AG04449 (cell line): ENCODE measurements around the gene ANO4.
"Not testable (repeated sequence)": the region's sequence is repeated elsewhere in the genome, so short reads cannot be mapped to it uniquely, and the experiment has no call there.

ENCODE experiments used
- CTCF ChIA-PET: fragments of 350-600 bp; formaldehyde crosslinking; extraction: SDS; loops from one replicate; lab custom pipeline; 2021; ENCODE audit warnings: antibody characterized with exemption; lab: Yijun Ruan, JAX
- POLR2A ChIA-PET: fragments of 400-600, 350-600 bp; formaldehyde crosslinking; extraction: SDS; loops from one replicate; lab custom pipeline; 2020; ENCODE audit warnings: antibody characterized with exemption, inconsistent platforms; lab: Yijun Ruan, JAX
- DNase-seq: peaks from one replicate; pipeline ENCODE4 v3.0.0-alpha.2; 2010; ENCODE audit warnings: low read depth, low spot score
- H3K4me3 ChIP-seq: 2 replicates; pipeline ENCODE4 v1.5.1; 2011; ENCODE audit warnings: low read depth, mild to moderate bottlenecking, control low read depth, low read length
- CTCF ChIP-seq: IDR thresholded peaks from one replicate; pipeline ENCODE4 v1.5.1; 2011; ENCODE audit warnings: mild to moderate bottlenecking, moderate library complexity, low read length, control low read depth, inconsistent platforms; ENCODE audit not compliant: insufficient read depth; ENCODE audit errors: missing control alignments

ANO4 gene

GRCh38 chr12:100927826-100928225 lies 133.2 kb downstream of the ANO4 start:
- no peak overlapping the region for H3K4me3 ChIP-seq
- CTCF ChIA-PET: no interaction called here
- POLR2A ChIA-PET: no interaction called here
- no peak for TF ChIP-seq CTCF
- DNase-seq: no peak

GRCh38 chr12:100932571-100932970 lies 138.0 kb downstream of the ANO4 start:
- H3K4me3 ChIP-seq: no peak overlapping the region
- ChIA-PET POLR2A (no interaction called here), CTCF (no interaction called here)
- TF ChIP-seq CTCF: no peak
- no peak for DNase-seq

GRCh38 chr12:100933531-100933930 lies 139.0 kb downstream of the ANO4 start:
- POLR2A ChIA-PET: not testable (repeated sequence)

GRCh38 chr12:100935929-100936328 lies 141.4 kb downstream of the ANO4 start:
- ChIA-PET CTCF (no interaction called here), POLR2A (no interaction called here)
- DNase-seq: no peak
- no peak overlapping the region for H3K4me3 ChIP-seq
- TF ChIP-seq CTCF: no peak

More at GRCh38 chr12:100933531-100933930, 139.0 kb downstream of the ANO4 start:
- H3K4me3 ChIP-seq, CTCF ChIA-PET, DNase-seq: not testable (repeated sequence)

- CTCF ChIA-PET: no interaction called here
- TF ChIP-seq CTCF: no peak
- POLR2A ChIA-PET: no interaction called here
- no peak overlapping the region for H3K4me3 ChIP-seq
- no peak for DNase-seq
These were observed 142.1 kb downstream of the ANO4 start for GRCh38 chr12:100936661-100937060.

GRCh38 chr12:100940503-100940902 lies 145.9 kb downstream of the ANO4 start:
- CTCF ChIA-PET: no interaction called here
- POLR2A ChIA-PET: no interaction called here
- no peak for TF ChIP-seq CTCF
- H3K4me3 ChIP-seq: no peak overlapping the region
- DNase-seq: no peak

- H3K4me3 ChIP-seq: no peak overlapping the region
- TF ChIP-seq CTCF: no peak
- DNase-seq: no peak
- POLR2A ChIA-PET: no interaction called here
- CTCF ChIA-PET: no interaction called here
These were observed 148.6 kb downstream of the ANO4 start for GRCh38 chr12:100942984-100943749.
